Erythroblast (primary cell): ENCODE measurements around the gene FGD6.

ENCODE experiments used
- GATA1 ChIP-seq: IDR thresholded peaks from 2 replicates; pipeline ENCODE4 v1.6.1; 2011; ENCODE audit warnings: low read depth, mild to moderate bottlenecking, control low read depth, low read length, moderate library complexity
- POLR2A ChIP-seq: IDR thresholded peaks from 2 replicates; pipeline ENCODE4 v1.6.1; 2011; ENCODE audit warnings: mild to moderate bottlenecking, low read length

DNA sequence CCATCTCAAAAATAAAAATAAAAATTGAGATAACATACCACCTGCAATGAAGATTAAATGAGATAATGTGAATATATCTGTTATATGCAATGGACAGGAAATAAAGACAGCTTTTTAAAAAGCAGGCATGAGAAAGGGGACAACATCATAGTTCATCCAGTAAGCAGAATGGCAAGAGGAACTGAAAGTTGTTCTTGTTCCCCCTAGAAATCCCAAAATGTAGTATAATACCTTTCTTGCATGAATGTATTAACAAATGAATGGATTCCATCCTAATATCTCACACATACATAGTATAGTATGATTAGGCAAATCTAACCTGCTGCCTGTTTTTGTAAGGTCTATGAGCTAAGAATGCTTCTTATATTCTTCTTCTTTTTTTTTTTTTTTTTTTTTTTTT lies 31.4 kb downstream of the FGD6 start:
- TF ChIP-seq POLR2A, result no peak
- TF ChIP-seq GATA1, result no peak
